Renal cortex interstitium (tissue), 11 donors: Measurements from ENCODE around the gene TEAD1. TPM values are rescaled to one million over a fixed set of nuclear protein-coding genes. Genes with fewer than 3 reads are reported as not detected.

ENCODE experiments used
- DNase-seq, 11 donors: peaks; one replicate each; pipeline ENCODE4 v3.0.0-alpha.2; 2013; ENCODE audit warnings: low read depth in 9 of 11, low spot score in 4 of 11; ENCODE audit errors: extremely low read depth in 1 of 11
- polyA plus RNA-seq, 3 donors: library from polyadenylated mRNA; unstranded; fragments of 120-200 nt; gene quantifications; one replicate each; pipeline ENCODE4 v1.2.1, GENCODE V29; 2013; ENCODE audit not compliant: insufficient read length in 3 of 3

Gene TEAD1
- polyA plus RNA-seq, 3 donors = 88.2 to 109 (median 92.8) TPM

- no peak for DNase-seq
These were observed 157.4 kb downstream of the TEAD1 start for GRCh38 chr11:12831471-12832202.

GRCh38 chr11:12832480-12833224 lies 158.4 kb downstream of the TEAD1 start:
- DNase-seq = no peak

- no peak for DNase-seq
These were observed 159.9 kb downstream of the TEAD1 start for GRCh38 chr11:12834166-12834565.

- no peak for DNase-seq
These were observed 160.4 kb downstream of the TEAD1 start for GRCh38 chr11:12834630-12835029.

GRCh38 chr11:12835286-12835685 lies 161.1 kb downstream of the TEAD1 start:
- DNase-seq = no peak

GRCh38 chr11:12838463-12839123 lies 164.4 kb downstream of the TEAD1 start:
- no peak for DNase-seq

- DNase-seq = no peak
These were observed 166.8 kb downstream of the TEAD1 start for GRCh38 chr11:12840871-12841660.

GRCh38 chr11:12841946-12842630 lies 167.9 kb downstream of the TEAD1 start:
- peak in 7 of 11 donors; percentile 65 to 89 (median 81) for DNase-seq

GRCh38 chr11:12842933-12843636 lies 168.9 kb downstream of the TEAD1 start:
- peak in 4 of 11 donors; percentile 52 to 74 (median 58) for DNase-seq

GRCh38 chr11:12845163-12845562 lies 170.9 kb downstream of the TEAD1 start:
- peak in 1 of 11 donors; percentile 49 for DNase-seq

- DNase-seq = peak in 1 of 11 donors; percentile 51
These were observed 171.6 kb downstream of the TEAD1 start for GRCh38 chr11:12845739-12846358.

GRCh38 chr11:12846786-12847615 lies 172.8 kb downstream of the TEAD1 start:
- no peak for DNase-seq

GRCh38 chr11:12848413-12848812 lies 174.2 kb downstream of the TEAD1 start:
- DNase-seq = no peak

- DNase-seq = no peak
These were observed 179.1 kb downstream of the TEAD1 start for GRCh38 chr11:12853325-12853651.

- no peak for DNase-seq
These were observed 179.6 kb downstream of the TEAD1 start for GRCh38 chr11:12853652-12854296.

- DNase-seq = no peak
These were observed 180.1 kb downstream of the TEAD1 start for GRCh38 chr11:12854297-12854661.
